ENCODE data around the gene TCAP. TPM values are rescaled to one million over a fixed set of nuclear protein-coding genes. Genes with fewer than 3 reads are reported as not detected.

TCAP gene
- total and polyA plus RNA-seq, 2 experiments from 2014 or later: 0.61 to 2.1 TPM

DNA sequence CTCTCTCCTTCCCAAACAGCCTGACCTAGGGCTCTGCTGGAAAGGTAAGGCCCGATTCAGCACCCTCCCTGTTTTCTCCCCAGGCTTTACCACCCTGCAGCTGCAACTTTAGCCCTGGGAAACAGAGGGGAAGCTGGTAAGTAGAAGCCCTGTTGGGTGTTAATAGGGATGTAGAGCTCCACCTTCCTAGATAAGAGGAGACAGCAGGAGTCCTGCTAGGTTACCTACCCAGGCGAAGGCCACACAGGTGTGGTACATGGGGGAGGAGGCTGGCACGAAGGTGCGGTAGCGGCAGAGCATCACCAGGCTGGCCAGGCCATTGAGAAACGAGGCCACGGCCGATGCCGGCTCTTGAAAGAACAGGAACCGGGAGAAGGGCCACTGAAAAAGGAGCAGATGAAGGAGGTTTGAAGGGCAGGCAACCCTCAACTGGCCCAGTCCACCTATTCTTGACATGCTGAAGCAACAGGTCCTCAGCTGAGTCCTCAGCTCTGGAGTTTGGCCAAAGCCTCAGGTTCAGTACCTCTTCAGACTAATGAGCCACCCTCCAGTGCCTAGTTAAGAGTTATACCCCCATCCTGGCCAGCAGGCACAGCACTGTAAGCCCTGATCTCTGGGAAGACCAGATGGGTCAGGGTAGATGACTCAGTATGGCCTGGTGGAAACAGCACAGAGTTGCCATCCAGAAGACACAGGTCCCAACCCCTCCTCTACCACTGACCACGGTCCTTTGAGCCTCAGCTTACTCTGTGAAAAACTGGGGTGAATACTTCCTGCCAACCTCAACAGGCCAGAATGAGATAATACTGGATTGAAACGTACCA is 19.4 kb downstream of the TCAP start (continued):
- TF ChIP-seq, protein P1, sequence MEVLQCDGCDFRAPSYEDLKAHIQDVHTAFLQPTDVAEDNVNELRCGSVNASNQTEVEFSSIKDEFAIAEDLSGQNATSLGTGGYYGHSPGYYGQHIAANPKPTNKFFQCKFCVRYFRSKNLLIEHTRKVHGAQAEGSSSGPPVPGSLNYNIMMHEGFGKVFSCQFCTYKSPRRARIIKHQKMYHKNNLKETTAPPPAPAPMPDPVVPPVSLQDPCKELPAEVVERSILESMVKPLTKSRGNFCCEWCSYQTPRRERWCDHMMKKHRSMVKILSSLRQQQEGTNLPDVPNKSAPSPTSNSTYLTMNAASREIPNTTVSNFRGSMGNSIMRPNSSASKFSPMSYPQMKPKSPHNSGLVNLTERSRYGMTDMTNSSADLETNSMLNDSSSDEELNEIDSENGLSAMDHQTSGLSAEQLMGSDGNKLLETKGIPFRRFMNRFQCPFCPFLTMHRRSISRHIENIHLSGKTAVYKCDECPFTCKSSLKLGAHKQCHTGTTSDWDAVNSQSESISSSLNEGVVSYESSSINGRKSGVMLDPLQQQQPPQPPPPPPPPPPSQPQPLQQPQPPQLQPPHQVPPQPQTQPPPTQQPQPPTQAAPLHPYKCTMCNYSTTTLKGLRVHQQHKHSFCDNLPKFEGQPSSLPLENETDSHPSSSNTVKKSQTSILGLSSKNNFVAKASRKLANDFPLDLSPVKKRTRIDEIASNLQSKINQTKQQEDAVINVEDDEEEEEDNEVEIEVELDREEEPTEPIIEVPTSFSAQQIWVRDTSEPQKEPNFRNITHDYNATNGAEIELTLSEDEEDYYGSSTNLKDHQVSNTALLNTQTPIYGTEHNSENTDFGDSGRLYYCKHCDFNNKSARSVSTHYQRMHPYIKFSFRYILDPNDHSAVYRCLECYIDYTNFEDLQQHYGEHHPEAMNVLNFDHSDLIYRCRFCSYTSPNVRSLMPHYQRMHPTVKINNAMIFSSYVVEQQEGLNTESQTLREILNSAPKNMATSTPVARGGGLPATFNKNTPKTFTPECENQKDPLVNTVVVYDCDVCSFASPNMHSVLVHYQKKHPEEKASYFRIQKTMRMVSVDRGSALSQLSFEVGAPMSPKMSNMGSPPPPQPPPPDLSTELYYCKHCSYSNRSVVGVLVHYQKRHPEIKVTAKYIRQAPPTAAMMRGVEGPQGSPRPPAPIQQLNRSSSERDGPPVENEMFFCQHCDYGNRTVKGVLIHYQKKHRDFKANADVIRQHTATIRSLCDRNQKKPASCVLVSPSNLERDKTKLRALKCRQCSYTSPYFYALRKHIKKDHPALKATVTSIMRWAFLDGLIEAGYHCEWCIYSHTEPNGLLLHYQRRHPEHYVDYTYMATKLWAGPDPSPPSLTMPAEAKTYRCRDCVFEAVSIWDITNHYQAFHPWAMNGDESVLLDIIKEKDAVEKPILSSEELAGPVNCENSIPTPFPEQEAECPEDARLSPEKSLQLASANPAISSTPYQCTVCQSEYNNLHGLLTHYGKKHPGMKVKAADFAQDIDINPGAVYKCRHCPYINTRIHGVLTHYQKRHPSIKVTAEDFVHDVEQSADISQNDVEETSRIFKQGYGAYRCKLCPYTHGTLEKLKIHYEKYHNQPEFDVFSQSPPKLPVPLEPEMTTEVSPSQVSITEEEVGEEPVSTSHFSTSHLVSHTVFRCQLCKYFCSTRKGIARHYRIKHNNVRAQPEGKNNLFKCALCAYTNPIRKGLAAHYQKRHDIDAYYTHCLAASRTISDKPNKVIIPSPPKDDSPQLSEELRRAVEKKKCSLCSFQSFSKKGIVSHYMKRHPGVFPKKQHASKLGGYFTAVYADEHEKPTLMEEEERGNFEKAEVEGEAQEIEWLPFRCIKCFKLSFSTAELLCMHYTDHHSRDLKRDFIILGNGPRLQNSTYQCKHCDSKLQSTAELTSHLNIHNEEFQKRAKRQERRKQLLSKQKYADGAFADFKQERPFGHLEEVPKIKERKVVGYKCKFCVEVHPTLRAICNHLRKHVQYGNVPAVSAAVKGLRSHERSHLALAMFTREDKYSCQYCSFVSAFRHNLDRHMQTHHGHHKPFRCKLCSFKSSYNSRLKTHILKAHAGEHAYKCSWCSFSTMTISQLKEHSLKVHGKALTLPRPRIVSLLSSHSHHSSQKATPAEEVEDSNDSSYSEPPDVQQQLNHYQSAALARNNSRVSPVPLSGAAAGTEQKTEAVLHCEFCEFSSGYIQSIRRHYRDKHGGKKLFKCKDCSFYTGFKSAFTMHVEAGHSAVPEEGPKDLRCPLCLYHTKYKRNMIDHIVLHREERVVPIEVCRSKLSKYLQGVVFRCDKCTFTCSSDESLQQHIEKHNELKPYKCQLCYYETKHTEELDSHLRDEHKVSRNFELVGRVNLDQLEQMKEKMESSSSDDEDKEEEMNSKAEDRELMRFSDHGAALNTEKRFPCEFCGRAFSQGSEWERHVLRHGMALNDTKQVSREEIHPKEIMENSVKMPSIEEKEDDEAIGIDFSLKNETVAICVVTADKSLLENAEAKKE (CRISPR knock-in tag; IDR thresholded peaks at IDR 0.05): no peak
- TF ChIP-seq ZNF114 (CRISPR knock-in tag; IDR thresholded peaks at IDR 0.05) (no peak), NANOG (IDR thresholded peaks at IDR 0.05; ENCODE audit: borderline replicate concordance) (no peak), STAT1 (IDR thresholded peaks at IDR 0.05; ENCODE audit: unreplicated experiment) (no peak), EZH2 (IDR thresholded peaks at IDR 0.05; ENCODE audit: low read depth, unreplicated experiment) (no peak), EZH2phosphoT487 (IDR thresholded peaks at IDR 0.05; ENCODE audit: unreplicated experiment) (no peak)

GRCh38 chr17:39687101-39687545 is 22.0 kb downstream of the TCAP start:
- peak overlapping the region; percentile 87 for H3K4me3 Mint-ChIP-seq
- ATAC-seq (no peak), DNase-seq (ENCODE audit: low spot score) (no peak)
- no peaks in the 10 kb centered on the region for H3K27me3 ChIP-seq (ENCODE audit: insufficient read depth)
- H3K4me1 ChIP-seq (ENCODE audit: insufficient read depth): peaks cover 23% of the 10 kb centered on the region
- H3K36me3 Mint-ChIP-seq (ENCODE audit: low read depth): peaks cover 29% of the 10 kb centered on the region
- H4K20me1 ChIP-seq (replicated peaks; ENCODE audit: insufficient read depth): no peaks in the 10 kb centered on the region
- peak overlapping the region; percentile 87 for H3K4me2 ChIP-seq
- peaks cover 37% of the 10 kb centered on the region for H3K4me1 Mint-ChIP-seq
- H3F3A ChIP-seq (replicated peaks; ENCODE audit: low read depth): peaks cover 30% of the 10 kb centered on the region
- H3K9me3 Mint-ChIP-seq: no peaks in the 10 kb centered on the region; the same call in 2 of the 3 replicates
- H3K4me3 ChIP-seq: peak overlapping the region; percentile 74
- TF ChIP-seq NANOG (IDR thresholded peaks at IDR 0.05; ENCODE audit: borderline replicate concordance): no peak
- no peak for TF ChIP-seq EZH2phosphoT487 (IDR thresholded peaks at IDR 0.05; ENCODE audit: unreplicated experiment)
- no peak for TF ChIP-seq ZNF331 (CRISPR knock-in tag; IDR thresholded peaks at IDR 0.05; ENCODE audit: low read depth)
- no peak for TF ChIP-seq ETS1 (IDR thresholded peaks at IDR 0.05)
- TF ChIP-seq EZH2 (IDR thresholded peaks at IDR 0.05; ENCODE audit: low read depth, unreplicated experiment): no peak
- TF ChIP-seq REST (IDR thresholded peaks at IDR 0.05; ENCODE audit: unreplicated experiment): no peak
- TF ChIP-seq POLR2AphosphoS5 (IDR thresholded peaks at IDR 0.05; ENCODE audit: low read depth): no peak
- peak overlapping the region; percentile 95; the same call in 1 of the 2 replicates for H3K27ac Mint-ChIP-seq
- H3K36me3 ChIP-seq (ENCODE audit: insufficient read depth): no peaks in the 10 kb centered on the region
- H3K9me2 ChIP-seq (ENCODE audit: insufficient read depth): no peaks in the 10 kb centered on the region; the same call in 1 of the 2 replicates
- peaks cover 14% of the 10 kb centered on the region for H3K27me3 Mint-ChIP-seq (ENCODE audit: insufficient read depth, low read depth, poor library complexity)
- peak overlapping the region; percentile 99 for H3K27ac ChIP-seq (ENCODE audit: low read depth)
- peak overlapping the region; percentile 93 for H2AFZ ChIP-seq
- no peaks in the 10 kb centered on the region for H3K79me2 ChIP-seq (replicated peaks; ENCODE audit: insufficient read depth)
